Lung (tissue), 12 donors: Measurements from ENCODE around the gene HDLBP. TPM values are rescaled to one million over a fixed set of nuclear protein-coding genes. Genes with fewer than 3 reads are reported as not detected.

ENCODE experiments used
- ATAC-seq: fragments of 200-7000 bp; cut with Tn5 transposase; one replicate; pipeline ENCODE4 v1.9.1; 2020; ENCODE audit warnings: moderate number of reproducible peaks; ENCODE audit not compliant: insufficient read depth, low FRiP score
- DNase-seq, 3 donors: peaks; one replicate each; pipeline ENCODE4 v3.0.0-alpha.2; 2013 to 2017
- H3K27ac ChIP-seq, 2 donors: one replicate each; pipeline ENCODE4 v1.5.1; 2013; ENCODE audit warnings: mild to moderate bottlenecking in 2 of 2, moderate library complexity in 2 of 2, control low read depth in 1 of 2, inconsistent platforms in 1 of 2, low read depth in 1 of 2, low read length in 1 of 2
- H3K27me3 ChIP-seq, 3 donors: one replicate each; pipeline ENCODE4 v1.5.1; 2013; ENCODE audit warnings: low read length in 2 of 3; ENCODE audit not compliant: control insufficient read depth in 3 of 3, insufficient read depth in 3 of 3
- H3K36me3 ChIP-seq, 4 donors: one replicate each; pipeline ENCODE4 v1.5.1; 2013; ENCODE audit warnings: low read length in 4 of 4, mild to moderate bottlenecking in 1 of 4, moderate library complexity in 1 of 4; ENCODE audit not compliant: control insufficient read depth in 4 of 4, insufficient read depth in 4 of 4
- H3K4me1 ChIP-seq, 5 donors: one replicate each; pipeline ENCODE4 v1.5.1; 2013; ENCODE audit warnings: low read length in 5 of 5, mild to moderate bottlenecking in 2 of 5, moderate library complexity in 1 of 5; ENCODE audit not compliant: control insufficient read depth in 5 of 5, insufficient read depth in 5 of 5
- H3K4me3 ChIP-seq: one replicate; pipeline ENCODE4 v1.5.1; 2013; ENCODE audit warnings: mild to moderate bottlenecking, control low read depth, moderate library complexity
- H3K9ac ChIP-seq, 2 donors: one replicate each; pipeline ENCODE4 v1.5.1; 2013; ENCODE audit warnings: low read length in 2 of 2, control low read depth in 1 of 2; ENCODE audit not compliant: insufficient read depth in 1 of 2
- H3K9me3 ChIP-seq, 4 donors: one replicate each; pipeline ENCODE4 v1.5.1; 2013; ENCODE audit warnings: low read length in 3 of 4, mild to moderate bottlenecking in 1 of 4, moderate library complexity in 1 of 4; ENCODE audit not compliant: control insufficient read depth in 4 of 4, insufficient read depth in 3 of 4
- WGBS, 2 donors: extraction: QIAGEN DNeasy Blood & Tissue Kit; methylation state at CpG; one replicate each; pipeline ENCODE4 v1.1.7; 2013; 5-methylcytosine and 5-hydroxymethylcytosine counted together
- polyA plus RNA-seq, 2 donors: library from polyadenylated mRNA; stranded (reverse); fragments of 200-250 nt; gene quantifications; one replicate each; pipeline ENCODE4 v1.2.1, GENCODE V29; 2013
- total RNA-seq, 2 donors: library from RNA; depleted of rRNA in 1 of 2; stranded (reverse); fragments of >200 nt in 1 of 2; gene quantifications; one replicate each; pipeline ENCODE4 v1.2.1, GENCODE V29; 2014 to 2021
- TF ChIP-seq, protein P1 (sequence below): IDR thresholded peaks from 2 replicates; pipeline ENCODE4 v1.5.1; 2012; ENCODE audit warnings: mild to moderate bottlenecking; ENCODE audit errors: control extremely low read depth, extremely low read depth
- donor health status: control.
- donor health status: control.
- donor health status: Bipolar disorder and iron deficiency.
- donor health status: healthy.
- donor health status: DM: yes; HTN: yes; CAD: no.

The HDLBP gene
- total and polyA plus RNA-seq, 4 donors, result 165 to 595 (median 316) TPM

DNA sequence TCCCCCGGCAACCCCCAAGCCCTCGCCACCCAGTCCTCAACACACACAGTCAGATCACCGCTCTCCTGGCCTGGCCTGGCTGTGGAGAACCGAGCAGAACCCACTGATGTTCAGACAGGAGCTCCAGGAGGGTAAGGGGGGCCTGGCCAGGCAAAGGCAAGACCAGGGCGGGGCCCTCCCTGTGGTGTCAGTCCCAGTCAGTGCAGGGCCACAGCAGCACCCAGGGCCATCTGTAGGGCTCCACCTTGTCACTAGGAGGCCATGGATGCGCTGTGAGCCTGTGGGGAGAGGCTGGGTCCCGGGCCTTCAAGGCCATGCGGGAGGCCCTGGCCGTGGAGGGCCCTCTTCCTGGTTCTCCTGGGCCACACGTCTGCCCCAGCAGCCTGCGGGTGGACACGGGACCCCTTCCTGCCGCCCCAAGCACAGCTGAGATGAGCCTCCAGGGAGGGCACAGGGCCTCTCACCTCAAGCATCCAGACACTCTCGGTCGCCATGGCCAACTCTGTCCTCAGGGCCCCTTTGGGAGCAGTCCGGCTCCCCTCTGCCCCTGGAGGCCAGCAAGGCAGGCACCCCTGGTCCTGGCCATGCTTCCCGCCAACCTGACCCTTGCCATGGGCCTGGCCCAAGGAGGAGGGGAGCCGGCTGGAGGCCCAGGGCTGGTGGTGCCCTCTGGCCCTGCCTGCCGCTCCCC is 125.0 kb downstream of the HDLBP start:
- TF ChIP-seq, protein P1, sequence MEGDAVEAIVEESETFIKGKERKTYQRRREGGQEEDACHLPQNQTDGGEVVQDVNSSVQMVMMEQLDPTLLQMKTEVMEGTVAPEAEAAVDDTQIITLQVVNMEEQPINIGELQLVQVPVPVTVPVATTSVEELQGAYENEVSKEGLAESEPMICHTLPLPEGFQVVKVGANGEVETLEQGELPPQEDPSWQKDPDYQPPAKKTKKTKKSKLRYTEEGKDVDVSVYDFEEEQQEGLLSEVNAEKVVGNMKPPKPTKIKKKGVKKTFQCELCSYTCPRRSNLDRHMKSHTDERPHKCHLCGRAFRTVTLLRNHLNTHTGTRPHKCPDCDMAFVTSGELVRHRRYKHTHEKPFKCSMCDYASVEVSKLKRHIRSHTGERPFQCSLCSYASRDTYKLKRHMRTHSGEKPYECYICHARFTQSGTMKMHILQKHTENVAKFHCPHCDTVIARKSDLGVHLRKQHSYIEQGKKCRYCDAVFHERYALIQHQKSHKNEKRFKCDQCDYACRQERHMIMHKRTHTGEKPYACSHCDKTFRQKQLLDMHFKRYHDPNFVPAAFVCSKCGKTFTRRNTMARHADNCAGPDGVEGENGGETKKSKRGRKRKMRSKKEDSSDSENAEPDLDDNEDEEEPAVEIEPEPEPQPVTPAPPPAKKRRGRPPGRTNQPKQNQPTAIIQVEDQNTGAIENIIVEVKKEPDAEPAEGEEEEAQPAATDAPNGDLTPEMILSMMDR, result no peak
- no peak overlapping the region for H3K9ac ChIP-seq
- H3K36me3 ChIP-seq, result no peaks in the 10 kb centered on the region
- no peak overlapping the region for H3K27ac ChIP-seq
- peaks cover 0 to 7% (median 0%) of the 10 kb centered on the region in 5 donors for H3K4me1 ChIP-seq
- no peaks in the 10 kb centered on the region for H3K27me3 ChIP-seq
- H3K9me3 ChIP-seq, result no peaks in the 10 kb centered on the region
- no peak overlapping the region for H3K4me3 ChIP-seq
- DNase-seq (no peak), ATAC-seq (no peak)
- WGBS, 2 donors, result 91 to 96% methylated on average over 19 of the region's 19 CpGs

- 83 to 90% methylated on average over 13 to 15 of the region's 15 CpGs for WGBS, 2 donors
- Histone ChIP-seq H3K27ac (no peak overlapping the region), H3K4me1 (peaks cover 0 to 7% (median 0%) of the 10 kb centered on the region in 5 donors), H3K9ac (no peak overlapping the region), H3K9me3 (no peaks in the 10 kb centered on the region), H3K36me3 (no peaks in the 10 kb centered on the region), H3K4me3 (no peak overlapping the region), H3K27me3 (no peaks in the 10 kb centered on the region)
- DNase-seq (no peak), ATAC-seq (no peak)
- TF ChIP-seq, protein P1, result no peak
These were observed 125.6 kb downstream of the HDLBP start for GRCh38 chr2:241189856-241190201.

DNA sequence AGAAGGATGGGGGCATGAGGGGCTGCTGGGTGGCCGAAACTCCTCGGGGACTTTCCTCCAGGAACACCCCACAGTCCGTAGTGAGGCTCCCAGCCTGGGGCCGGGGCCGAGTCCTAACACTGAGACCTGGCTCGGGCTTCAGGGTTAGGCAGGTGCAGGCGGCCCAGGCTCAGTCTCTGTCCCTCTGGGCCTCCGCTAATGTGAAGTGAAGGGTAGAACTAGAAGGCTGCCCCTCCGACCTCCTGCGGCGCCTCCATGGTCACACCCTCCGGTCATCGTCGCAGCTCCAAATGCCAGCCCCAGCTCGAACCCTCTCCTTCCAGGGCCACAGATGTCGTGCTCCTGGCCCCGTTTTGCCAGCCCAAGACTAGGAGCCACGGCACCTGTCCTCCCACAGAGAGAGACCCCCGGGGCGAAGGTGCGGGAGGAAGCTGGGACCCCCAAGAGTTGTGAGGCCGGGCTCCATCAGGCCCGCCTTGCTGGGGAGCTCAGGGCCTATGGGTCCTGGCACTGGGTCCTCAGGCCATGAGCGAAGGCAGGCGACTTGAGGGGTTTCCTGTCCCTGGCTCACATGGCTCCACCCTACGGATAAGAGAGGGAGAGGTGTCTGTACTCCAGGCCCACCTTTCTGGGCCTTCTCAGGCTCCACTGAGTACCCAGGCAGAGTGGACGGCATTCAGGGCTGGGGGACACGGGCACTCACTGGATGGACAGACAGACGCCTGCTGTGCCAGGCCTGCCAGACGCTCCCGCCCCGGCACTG is 126.2 kb downstream of the HDLBP start:
- ATAC-seq (no peak), DNase-seq (no peak)
- H3K27ac ChIP-seq, result no peak overlapping the region
- H3K36me3 ChIP-seq, result no peaks in the 10 kb centered on the region
- TF ChIP-seq, protein P1, result no peak
- WGBS, 2 donors, result 91 to 93% methylated on average over 32 of the region's 32 CpGs
- H3K4me1 ChIP-seq, result peaks cover 0 to 7% (median 0%) of the 10 kb centered on the region in 5 donors
- no peak overlapping the region for H3K9ac ChIP-seq
- no peak overlapping the region for H3K4me3 ChIP-seq
- no peaks in the 10 kb centered on the region for H3K27me3 ChIP-seq
- no peaks in the 10 kb centered on the region for H3K9me3 ChIP-seq
